HUES48 (cell line): ENCODE data around the gene SPTLC2.
"Not testable (repeated sequence)": the region's sequence is repeated elsewhere in the genome, so short reads cannot be mapped to it uniquely, and the experiment has no call there.

Experiments used
- H3K27ac ChIP-seq: one replicate; pipeline ENCODE4 v1.7.0; 2013; ENCODE audit warnings: low read depth, low read length, inconsistent platforms
- H3K27me3 ChIP-seq: 2 replicates; pipeline ENCODE4 v1.6.1; 2013; ENCODE audit warnings: mild to moderate bottlenecking, low read length; ENCODE audit not compliant: control insufficient read depth, insufficient read depth
- H3K36me3 ChIP-seq: 2 replicates; pipeline ENCODE4 v1.6.1; 2013; ENCODE audit warnings: low read length; ENCODE audit not compliant: control insufficient read depth, insufficient read depth
- H3K4me1 ChIP-seq: 2 replicates; pipeline ENCODE4 v1.6.1; 2013; ENCODE audit warnings: mild to moderate bottlenecking, low read length; ENCODE audit not compliant: control insufficient read depth, insufficient read depth
- H3K4me3 ChIP-seq: 2 replicates; pipeline ENCODE4 v1.5.1; 2013; ENCODE audit warnings: mild to moderate bottlenecking, low read depth, low read length
- H3K9ac ChIP-seq: 2 replicates; pipeline ENCODE4 v1.6.1; 2013; ENCODE audit warnings: mild to moderate bottlenecking, low read depth, low read length, moderate library complexity
- H3K9me3 ChIP-seq: 2 replicates; pipeline ENCODE4 v1.6.1; 2013; ENCODE audit warnings: low read length; ENCODE audit not compliant: control insufficient read depth, insufficient read depth

Gene SPTLC2

DNA sequence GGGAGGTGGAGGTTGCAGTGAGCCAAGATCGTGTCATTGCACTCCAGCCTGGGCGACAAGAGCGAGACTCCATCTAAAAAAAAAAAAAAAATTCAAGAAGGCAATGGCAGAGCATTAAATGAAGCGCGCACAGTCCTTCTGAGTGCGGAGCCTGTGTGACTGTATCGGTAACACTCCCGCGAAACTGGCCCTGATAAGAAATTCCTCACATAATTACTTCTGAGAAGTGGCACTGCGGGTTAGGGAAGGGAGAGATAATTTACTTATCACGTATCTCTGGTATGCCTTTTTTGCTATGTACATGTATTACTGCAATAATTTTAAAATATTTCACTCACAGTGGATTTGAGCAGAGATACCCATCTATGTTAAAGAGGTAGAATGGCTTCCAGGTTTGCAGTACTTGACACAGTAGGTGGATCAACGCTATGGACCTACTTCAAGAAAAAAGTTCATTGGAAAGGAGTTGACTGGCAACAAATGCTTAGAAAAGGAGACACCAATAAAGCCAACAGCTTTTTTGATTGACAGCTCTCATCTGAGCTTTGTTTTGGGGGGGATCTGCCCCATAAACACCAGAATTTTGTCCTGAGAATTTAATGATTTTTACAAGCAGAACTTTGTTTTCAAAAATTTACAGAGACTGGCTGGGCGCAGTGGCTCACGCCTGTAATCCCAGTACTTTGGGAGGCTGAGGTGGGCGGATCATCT is 29.2 kb upstream of the SPTLC2 start:
- H3K9me3 ChIP-seq: no peaks in the 10 kb centered on the region

DNA sequence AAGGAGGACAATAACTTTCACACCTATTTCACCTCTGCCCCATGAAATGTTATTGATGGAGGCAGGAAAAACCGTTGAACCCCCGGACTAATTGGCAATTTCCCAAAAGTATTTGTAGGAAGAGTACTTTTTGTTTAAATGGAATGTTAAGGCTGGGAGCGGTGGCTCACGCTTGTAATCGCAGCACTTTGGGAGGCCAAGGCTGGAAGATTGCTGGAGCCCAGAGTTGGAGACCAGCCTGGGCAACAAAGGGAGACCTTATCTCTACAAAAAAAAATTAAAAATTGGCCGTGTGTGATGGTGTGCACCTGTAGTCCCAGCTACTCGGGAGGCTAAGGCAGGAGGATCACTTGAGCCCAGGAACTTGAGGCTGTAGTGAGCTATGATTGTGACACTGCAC is 26.0 kb upstream of the SPTLC2 start:
- Histone ChIP-seq H3K36me3 (no peaks in the 10 kb centered on the region), H3K4me1 (no peaks in the 10 kb centered on the region), H3K9ac (no peak overlapping the region), H3K9me3 (no peaks in the 10 kb centered on the region), H3K4me3 (no peak overlapping the region), H3K27ac (no peak overlapping the region), H3K27me3 (no peaks in the 10 kb centered on the region)

More for the DNA sequence above, 29.2 kb upstream of the SPTLC2 start:
- Histone ChIP-seq H3K36me3 (no peaks in the 10 kb centered on the region), H3K4me1 (no peaks in the 10 kb centered on the region), H3K27me3 (no peaks in the 10 kb centered on the region), H3K27ac (no peak overlapping the region), H3K9ac (no peak overlapping the region), H3K4me3 (no peak overlapping the region)

DNA sequence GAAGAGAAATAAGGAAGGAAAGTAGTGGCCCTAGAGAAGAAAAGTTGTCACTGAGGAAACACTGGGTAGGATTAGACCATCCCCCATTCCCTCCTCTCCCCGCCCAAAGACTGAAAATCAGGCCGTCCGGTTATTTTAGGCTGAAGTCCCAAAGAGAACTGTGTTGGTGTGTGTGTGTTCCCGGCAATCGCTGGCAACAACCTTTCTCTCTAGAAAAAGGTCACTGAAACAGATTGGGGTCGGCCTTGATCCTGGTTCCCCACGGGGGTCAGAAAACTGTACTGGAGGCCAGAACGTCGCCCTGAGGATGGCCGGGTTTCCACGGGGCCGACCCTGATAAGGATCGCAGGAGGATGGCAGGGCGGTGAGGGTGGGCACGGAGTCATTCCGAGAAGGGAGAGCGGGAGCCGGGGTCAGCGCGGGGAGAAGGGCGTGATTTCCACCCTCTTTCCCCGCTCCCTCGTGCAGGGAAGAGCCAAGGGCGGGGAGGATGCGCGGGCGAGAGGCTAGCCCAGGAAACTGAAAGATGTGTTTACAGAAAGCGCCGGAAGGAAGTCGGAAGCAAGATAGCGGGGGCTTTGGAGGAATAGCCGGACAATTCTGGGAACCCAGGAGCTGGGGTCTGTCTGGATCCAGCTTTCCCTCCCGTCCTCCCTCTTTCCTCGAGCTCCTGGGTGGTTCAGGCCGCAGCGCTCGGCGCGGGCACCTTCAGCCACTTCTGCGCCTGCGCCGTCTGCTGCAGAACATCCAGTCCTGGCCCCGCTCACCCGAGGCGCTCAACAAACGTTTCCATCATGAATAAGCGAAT is 25.3 kb upstream of the SPTLC2 start:
- no peak overlapping the region for H3K9ac ChIP-seq
- no peaks in the 10 kb centered on the region for H3K4me1 ChIP-seq
- H3K27me3 ChIP-seq: no peaks in the 10 kb centered on the region
- no peaks in the 10 kb centered on the region for H3K9me3 ChIP-seq
- H3K36me3 ChIP-seq: no peaks in the 10 kb centered on the region
- H3K4me3 ChIP-seq: no peak overlapping the region
- no peak overlapping the region for H3K27ac ChIP-seq

DNA sequence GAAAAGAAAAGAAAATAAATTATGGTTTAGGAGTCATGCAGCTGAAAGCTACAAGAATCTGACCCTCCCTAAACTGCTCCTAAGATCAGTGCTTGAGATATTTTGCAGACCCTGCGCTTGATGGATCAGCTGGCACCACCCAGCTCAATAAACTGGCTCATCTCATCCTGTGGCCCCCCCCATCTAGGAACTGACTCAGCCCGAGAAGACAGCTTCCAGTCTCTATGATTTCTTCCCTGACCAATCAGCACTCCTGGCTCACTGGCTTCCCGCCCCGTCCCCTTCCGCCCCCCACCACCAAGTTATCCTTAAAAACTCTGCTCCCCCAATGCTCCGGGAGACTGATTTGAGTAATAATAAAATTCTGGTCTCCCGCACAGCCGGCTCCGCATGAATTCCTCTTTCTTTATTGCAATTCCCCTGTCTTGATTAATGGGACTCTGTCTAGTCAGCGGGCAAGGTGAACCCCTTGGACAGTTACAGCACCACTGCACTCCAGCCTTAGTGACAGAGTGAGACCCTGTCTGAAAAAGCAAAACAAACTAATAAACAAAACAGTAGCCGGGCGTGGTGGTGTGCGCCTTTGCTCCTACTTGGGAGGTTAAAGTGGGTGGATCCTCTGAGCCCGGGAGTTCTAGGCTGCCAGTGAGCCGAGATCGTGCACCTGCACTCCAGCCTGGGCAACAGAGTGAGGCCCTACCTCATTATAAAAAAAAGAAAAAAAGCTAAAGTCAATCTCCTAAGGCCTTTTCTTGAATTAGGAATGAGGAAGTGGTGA is 24.5 kb upstream of the SPTLC2 start:
- H3K27me3 ChIP-seq: no peaks in the 10 kb centered on the region
- no peak overlapping the region for H3K27ac ChIP-seq
- no peak overlapping the region for H3K4me3 ChIP-seq
- no peak overlapping the region for H3K9ac ChIP-seq
- H3K36me3 ChIP-seq: no peaks in the 10 kb centered on the region
- no peaks in the 10 kb centered on the region for H3K4me1 ChIP-seq
- H3K9me3 ChIP-seq: no peaks in the 10 kb centered on the region

DNA sequence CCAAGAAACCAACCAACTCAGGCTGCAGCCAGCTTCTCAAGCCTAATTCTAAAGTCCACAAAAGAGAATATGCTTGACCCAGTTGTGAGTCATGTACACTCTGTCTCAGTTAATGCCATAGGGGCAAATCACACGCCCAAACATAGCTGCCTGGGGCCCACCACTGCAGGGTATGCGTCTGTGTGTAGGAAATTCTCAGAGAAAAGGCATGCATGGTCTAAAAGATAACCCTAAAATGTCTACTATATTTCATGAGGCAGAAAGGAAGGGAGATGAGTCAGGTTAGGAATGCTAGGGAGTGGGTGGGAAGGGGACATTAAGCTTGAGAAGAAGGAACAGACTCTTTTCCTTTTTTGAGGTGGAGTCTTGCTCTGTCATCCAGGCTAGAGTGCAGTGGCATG is 22.3 kb upstream of the SPTLC2 start:
- no peaks in the 10 kb centered on the region for H3K27me3 ChIP-seq
- peaks cover 10% of the 10 kb centered on the region for H3K9me3 ChIP-seq
- no peak overlapping the region for H3K4me3 ChIP-seq
- H3K4me1 ChIP-seq: no peaks in the 10 kb centered on the region
- no peak overlapping the region for H3K9ac ChIP-seq
- H3K36me3 ChIP-seq: no peaks in the 10 kb centered on the region
- H3K27ac ChIP-seq: no peak overlapping the region

DNA sequence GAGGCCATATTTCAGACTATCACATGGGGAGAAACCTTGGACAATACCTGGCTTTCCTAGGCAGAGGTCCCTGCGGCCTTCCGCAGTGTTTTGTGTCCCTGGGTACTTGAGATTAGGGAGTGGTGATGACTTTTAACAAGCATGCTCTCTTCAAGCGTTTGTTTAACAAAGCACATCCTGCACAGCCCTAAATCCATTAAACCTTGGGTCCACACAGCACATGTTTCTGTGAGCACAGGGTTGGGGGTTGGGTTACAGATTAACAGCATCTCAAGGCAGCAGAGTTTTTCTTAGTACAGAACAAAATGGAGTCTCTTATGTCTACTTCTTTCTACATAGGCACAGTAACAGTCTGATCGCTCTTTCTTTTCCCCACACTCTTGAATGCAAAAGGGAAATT is 19.4 kb upstream of the SPTLC2 start:
- H3K36me3 ChIP-seq, H3K4me1 ChIP-seq, H3K9ac ChIP-seq, H3K4me3 ChIP-seq, H3K27me3 ChIP-seq, H3K27ac ChIP-seq: not testable (repeated sequence)
- H3K9me3 ChIP-seq: peaks cover 20% of the 10 kb centered on the region

DNA sequence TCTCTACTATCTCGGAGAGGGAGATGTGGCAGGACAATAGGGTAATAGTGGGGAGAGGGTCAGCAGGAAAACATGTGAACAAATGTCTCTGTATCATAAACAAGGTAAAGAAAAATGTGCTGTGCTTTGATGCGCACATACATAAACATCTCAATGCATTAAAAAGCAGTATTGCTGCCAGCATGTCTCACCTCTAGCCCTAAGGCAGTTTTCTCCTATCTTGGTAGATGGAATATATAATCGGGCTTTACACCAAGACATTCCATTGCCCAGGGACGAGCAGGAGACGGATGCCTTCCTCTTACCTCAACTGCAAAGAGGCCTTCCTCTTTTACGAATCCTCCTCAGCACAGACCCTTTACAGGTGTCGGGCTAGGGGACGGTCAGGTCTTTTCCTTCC is 19.0 kb upstream of the SPTLC2 start:
- H3K27me3 ChIP-seq, H3K27ac ChIP-seq, H3K36me3 ChIP-seq, H3K4me1 ChIP-seq, H3K4me3 ChIP-seq, H3K9ac ChIP-seq: not testable (repeated sequence)
- H3K9me3 ChIP-seq: peaks cover 20% of the 10 kb centered on the region

DNA sequence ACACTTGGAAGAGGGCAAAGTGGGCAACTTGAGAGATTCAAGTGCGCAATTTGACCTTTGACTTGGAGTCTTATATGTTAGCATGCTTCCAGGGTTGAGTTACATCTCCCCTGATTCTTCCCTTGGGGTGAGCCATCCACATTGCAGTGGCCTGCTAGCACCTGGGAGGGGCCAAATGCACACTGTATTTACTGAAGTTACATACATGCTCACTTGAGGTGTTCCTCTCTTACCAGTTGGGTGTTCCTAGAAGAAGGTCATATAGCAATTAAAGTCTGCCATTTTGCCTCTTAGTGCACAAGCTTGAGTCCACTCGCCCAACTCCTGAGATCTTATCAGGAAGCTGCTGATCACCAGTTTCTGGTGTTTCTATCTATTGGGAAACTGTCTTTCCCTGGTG is 13.7 kb upstream of the SPTLC2 start:
- peaks cover 27% of the 10 kb centered on the region for H3K9me3 ChIP-seq
- H3K27ac ChIP-seq: no peak overlapping the region
- no peaks in the 10 kb centered on the region for H3K27me3 ChIP-seq

DNA sequence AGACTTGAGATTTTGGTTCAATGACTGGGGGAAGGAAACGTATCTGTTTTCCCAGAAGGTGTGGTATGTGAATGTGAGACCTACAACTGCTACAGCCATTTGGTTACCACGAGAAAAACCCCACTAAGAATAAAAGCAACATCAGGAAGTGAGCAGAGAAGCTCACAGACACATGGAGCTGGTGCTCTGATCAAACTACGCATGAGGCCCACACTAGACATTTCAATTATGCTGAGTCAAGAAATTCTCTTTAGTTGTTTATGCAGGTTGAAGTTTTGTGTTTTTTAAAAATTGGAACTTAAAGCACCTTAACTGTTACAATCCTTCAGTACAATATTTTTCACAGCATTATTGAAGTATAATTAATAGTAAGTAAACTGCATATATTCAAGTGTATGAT is 8.9 kb upstream of the SPTLC2 start:
- Histone ChIP-seq H3K9ac (no peak overlapping the region), H3K27me3 (no peaks in the 10 kb centered on the region), H3K9me3 (0 out of 2 replicates have a peak, but pooled peaks cover 7% of the 10 kb centered on the region), H3K27ac (no peak overlapping the region), H3K36me3 (no peaks in the 10 kb centered on the region), H3K4me1 (no peaks in the 10 kb centered on the region), H3K4me3 (no peak overlapping the region)

More for the DNA sequence above, 13.7 kb upstream of the SPTLC2 start:
- Histone ChIP-seq H3K36me3 (no peaks in the 10 kb centered on the region), H3K9ac (no peak overlapping the region), H3K4me3 (no peak overlapping the region), H3K4me1 (no peaks in the 10 kb centered on the region)

DNA sequence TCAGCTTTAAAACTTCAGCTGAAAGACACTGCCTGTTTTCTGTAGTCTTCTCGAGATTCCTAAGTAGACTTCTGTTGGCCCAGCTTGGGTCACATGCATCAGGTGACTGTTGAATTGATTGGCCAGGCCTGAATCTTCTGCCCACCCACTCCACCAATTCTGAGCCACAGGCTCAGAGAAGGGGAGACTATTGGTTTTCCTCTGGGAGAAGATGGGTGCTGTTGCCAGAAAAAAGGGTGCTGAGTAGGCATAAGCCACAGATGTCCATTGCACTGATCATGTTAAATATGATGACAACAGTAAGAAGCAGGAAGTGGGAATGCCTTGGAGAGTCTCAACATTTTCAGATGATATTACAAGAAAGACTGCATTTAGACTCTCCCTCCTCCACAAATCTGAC is 6.8 kb upstream of the SPTLC2 start:
- Histone ChIP-seq H3K9me3 (no peaks in the 10 kb centered on the region), H3K4me1 (0 out of 2 replicates have a peak, but pooled peaks cover 2% of the 10 kb centered on the region), H3K27me3 (no peaks in the 10 kb centered on the region), H3K9ac (no peak overlapping the region), H3K27ac (no peak overlapping the region), H3K36me3 (no peaks in the 10 kb centered on the region), H3K4me3 (no peak overlapping the region)
